GM18517 (cell line): ENCODE results near the gene SH3PXD2B.
"Not testable (repeated sequence)": the region's sequence is repeated elsewhere in the genome, so short reads cannot be mapped to it uniquely, and the experiment has no call there.

ENCODE experiments used
- ATAC-seq: cut with Tn5 transposase; IDR thresholded peaks from one replicate; pipeline ENCODE4 v1.9.1; 2021; ENCODE audit warnings: mild to moderate bottlenecking, moderate library complexity; ENCODE audit not compliant: unreplicated experiment

The SH3PXD2B gene

DNA sequence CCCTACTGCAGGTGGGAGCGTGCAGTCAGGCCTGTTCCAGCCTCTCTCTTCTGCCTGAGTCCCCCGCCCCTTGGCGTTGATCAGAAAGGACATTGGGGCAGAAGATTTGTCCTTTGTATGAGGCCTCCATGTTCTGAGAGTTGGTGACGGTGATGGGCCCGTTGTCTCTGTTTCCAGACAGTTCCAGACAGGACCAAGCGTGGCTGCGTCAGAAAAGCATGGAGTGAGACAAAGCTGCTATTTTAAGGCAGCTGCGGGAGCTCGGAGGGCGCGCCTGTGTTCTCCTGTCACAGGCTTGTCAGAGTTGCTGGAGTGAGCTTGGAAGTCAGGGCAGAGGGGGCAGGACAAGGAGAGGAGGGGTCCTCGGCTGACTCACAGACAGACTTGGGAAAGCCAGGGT is 32.1 kb upstream of the SH3PXD2B start:
- ATAC-seq = no peak

DNA sequence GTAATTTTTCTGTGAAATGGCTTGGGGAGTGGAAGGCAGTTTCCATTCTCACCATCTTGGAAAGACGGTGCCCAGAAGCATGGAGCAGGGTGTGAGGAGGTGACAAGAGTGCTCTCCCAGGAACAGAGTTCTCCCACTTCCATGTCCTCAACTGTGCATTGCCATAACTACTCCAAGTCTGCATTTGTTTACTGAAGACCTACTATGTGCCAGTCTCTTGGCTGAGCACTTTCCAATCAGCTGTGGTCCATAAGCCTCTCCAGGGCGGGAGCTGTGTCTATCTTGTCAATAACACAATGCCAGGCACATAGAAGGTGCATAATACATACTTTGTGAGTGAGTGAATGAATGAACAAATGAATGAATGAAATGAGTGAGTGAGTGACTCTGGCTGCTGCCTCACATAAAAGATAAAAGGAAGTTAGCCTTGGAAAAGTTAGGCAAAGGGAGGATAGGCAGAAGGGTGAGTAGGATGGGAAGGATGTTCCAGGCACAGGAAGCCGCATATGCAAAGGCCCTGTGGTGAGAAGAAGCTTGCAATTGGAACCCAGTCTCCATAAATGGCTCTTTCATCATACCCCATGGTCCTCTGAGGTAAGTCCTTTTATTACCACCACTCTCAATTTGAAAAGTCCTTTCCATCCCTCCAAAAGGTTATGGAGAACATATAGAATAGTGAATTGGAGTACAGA is 31.3 kb upstream of the SH3PXD2B start:
- ATAC-seq = no peak

GRCh38 chr5:172484664-172485063 is 30.3 kb upstream of the SH3PXD2B start:
- ATAC-seq = no peak

GRCh38 chr5:172482156-172483020 is 28.1 kb upstream of the SH3PXD2B start:
- ATAC-seq = no peak

DNA sequence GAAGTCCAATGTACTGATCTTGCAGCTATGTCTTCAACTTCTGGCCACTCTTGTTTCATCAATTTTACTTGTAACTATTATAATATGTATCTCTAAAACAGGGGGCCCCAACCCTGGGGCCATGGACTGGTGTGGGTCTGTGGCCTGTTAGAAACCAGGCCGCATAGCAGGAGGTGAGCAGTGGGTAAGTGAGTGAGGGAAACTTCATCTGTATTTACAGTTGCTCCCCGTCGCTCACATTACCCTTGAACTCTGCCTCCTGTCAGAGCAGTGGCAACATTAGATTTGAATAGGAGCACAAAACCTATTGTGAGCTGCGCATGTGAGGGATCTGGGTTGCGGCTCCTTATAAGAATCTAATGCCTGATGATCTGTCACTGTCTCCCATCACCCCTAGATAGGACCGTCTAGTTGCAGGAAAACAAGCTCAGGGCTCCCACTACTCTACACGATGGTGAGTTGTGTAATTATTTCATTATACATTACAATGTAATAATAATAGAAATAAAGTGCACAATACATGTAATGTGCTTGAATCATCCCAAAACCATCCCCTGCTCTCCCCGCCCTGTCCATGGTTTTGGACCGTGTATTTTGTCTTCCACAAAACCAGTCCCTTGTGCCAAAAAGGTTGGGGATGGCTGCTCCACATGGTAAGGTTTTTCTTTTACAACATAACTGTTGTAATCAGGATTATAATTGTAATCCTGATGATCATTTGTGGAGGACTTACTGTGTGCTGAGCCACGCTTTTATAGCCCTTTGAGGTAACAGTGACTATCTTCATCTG is 26.9 kb upstream of the SH3PXD2B start:
- no peak for ATAC-seq

DNA sequence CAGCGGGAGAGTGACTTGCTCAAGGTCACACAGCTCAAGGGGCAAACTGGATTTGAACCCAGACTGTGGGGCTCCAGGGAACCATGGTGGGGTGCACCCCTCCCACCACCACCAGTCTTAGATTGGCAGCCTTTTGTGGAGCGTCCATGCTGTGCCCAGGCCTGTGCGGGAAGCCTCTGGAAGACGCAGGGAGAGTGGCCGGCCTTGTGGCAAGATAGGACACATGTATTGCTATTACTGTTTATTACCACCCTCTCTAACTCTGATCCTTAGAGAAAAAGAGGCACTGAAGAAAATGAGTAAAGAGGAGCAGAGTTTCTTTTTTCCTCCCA is 25.4 kb upstream of the SH3PXD2B start:
- no peak for ATAC-seq

DNA sequence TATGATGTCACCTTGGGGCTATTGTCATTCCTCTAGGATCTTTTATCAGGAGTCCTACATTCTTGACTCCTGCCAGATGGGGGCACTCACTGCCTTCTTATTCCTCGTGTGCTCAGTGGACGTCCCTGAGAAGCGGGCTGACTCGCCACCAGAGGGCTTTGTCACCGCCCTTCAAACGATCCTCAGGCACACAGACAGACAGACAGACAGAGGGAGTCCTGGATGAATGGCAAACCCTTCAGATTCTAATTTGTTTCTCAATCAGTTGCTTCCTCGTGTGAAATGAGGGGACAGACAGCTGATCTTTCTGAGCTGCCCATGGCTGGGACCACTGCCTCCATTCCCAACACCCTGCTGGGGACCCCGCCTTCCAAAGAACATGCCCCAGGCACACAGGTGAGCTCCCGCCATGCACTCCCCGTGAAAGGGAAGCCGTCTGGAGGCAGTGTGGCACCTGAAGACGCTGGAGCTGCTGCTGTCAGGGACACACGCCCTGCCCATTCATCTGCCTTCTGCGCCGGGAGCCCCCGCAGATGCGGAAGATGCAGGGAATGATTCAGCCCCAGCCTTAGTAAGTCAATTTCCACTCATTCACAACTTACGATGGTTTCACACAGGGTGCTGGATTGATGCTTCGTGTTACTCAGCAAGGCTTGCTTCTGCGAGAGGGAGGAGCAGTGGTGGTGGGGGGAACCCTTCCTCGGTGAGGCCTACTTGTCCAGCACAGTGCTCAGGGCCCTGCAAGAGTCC is 24.9 kb upstream of the SH3PXD2B start:
- no peak for ATAC-seq

GRCh38 chr5:172478695-172479033 is 24.3 kb upstream of the SH3PXD2B start:
- ATAC-seq = not testable (repeated sequence)

- ATAC-seq = no peak
Observed at GRCh38 chr5:172478256-172478655, 23.9 kb upstream of the SH3PXD2B start.

GRCh38 chr5:172477466-172477865 is 23.1 kb upstream of the SH3PXD2B start:
- no peak for ATAC-seq

DNA sequence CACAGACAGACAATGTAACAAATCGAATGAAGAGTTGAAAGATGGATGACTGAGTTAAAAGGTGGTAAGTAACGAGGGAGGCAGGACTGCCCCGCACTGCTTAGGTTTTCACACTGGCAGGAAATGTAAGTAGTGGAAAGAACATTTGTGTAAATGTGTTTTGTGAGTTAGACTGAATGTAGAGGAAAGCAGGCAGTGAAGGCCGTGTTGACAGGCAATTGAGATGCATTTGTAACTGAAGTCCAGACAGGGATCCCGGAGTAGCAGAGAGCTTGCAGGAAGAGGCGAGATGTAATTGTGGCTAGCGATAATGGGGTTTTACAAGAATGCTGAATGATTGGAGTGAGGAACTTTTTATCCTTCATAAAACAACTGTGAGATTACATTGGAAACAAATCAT is 20.0 kb upstream of the SH3PXD2B start:
- ATAC-seq = no peak

- ATAC-seq = no peak
Observed at GRCh38 chr5:172473427-172473826, 19.1 kb upstream of the SH3PXD2B start.

GRCh38 chr5:172469697-172470096 is 15.4 kb upstream of the SH3PXD2B start:
- ATAC-seq = no peak

GRCh38 chr5:172466062-172466461 is 11.7 kb upstream of the SH3PXD2B start:
- ATAC-seq = no peak

DNA sequence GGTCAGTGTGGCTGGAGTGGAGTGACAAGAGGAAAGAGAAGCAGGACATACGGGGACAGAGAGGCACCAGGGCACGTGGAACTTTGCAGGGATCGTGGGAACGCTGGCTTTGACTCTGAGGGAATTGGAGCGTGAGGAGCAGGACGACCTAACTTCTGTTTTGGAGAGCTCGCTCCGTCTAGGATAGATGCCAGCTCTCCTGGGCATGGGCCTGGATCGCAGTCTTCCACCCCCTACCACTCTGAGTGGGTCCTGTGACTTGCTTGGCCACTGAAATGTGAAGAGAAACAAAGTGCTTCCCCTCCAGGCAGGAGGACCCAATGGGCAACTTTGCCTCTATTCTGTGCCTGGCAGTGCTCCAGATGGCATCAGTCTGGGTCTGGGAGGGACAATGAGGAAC is 8.7 kb upstream of the SH3PXD2B start:
- ATAC-seq = no peak

DNA sequence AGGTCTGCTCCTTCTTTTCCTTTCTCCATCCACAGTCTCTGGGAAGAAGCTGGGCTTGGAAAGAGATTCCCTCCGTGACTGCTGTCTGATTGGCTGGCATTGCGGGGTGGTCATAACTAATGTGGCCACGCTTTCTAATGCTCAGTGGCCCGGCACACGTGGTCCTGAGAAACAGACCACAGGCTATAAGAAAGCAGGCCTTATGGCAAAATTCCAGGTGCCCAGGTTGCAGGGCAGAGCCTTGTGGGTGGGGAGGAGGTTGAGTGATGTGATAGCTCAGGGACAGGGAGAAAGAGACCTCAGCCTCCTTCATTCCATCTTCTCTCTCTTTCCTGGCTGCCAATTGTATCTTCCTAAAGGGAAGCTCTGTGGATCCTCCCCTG is 5.4 kb upstream of the SH3PXD2B start:
- ATAC-seq = no peak

GRCh38 chr5:172458976-172459782 is 4.9 kb upstream of the SH3PXD2B start:
- no peak for ATAC-seq

- ATAC-seq = no peak
Observed at GRCh38 chr5:172456076-172456722, 1.9 kb upstream of the SH3PXD2B start.

DNA sequence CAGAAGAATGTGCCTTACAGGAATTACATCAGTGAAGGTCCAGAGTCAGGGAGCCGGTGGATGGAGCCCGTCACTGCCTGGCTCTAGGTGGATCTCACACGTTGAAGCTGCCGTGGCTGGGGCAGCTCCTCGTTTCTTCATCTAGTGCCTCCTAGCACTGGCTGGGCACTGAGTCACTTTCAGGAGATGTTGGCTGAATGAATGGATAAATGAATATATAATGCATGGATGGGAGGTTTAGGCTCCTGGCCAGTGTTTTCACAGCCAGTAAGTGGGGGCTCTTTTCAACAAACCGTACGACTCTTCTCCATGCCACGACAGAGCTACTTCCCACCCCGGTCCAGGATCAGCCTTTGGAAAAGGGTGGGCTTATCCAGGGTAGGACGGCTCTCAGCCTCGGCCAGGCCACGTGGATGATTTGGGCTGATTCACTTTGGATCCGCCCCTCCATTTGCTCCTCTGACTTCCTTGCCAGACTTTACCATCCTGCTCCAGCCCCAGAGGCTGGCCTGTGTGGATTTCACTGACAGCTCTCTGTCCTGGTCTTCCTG is 1.3 kb upstream of the SH3PXD2B start:
- no peak for ATAC-seq

DNA sequence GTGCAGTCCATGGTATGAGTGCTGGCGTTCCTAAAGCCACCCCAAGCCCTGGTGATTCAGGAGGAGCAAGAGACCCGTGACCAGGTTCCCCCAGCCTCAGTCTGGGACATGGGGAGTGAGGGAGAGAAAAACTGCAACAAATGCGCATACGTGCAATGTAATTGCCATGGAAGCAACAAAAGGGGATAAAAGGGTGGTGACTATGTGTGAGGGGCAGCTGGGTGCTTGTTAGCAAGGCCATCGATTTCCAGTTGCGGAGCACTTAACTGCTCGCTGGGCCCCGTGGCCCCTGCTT is 709 bp upstream of the SH3PXD2B start:
- ATAC-seq = no peak
